GM19099 (cell line): ENCODE results near the gene SLC36A4.

Source experiments
- POLR2A ChIP-seq: IDR thresholded peaks from 3 replicates; pipeline ENCODE4 v1.6.1; 2011; ENCODE audit warnings: low read depth; ENCODE audit not compliant: insufficient read length; ENCODE audit errors: extremely low read depth

The SLC36A4 gene

DNA sequence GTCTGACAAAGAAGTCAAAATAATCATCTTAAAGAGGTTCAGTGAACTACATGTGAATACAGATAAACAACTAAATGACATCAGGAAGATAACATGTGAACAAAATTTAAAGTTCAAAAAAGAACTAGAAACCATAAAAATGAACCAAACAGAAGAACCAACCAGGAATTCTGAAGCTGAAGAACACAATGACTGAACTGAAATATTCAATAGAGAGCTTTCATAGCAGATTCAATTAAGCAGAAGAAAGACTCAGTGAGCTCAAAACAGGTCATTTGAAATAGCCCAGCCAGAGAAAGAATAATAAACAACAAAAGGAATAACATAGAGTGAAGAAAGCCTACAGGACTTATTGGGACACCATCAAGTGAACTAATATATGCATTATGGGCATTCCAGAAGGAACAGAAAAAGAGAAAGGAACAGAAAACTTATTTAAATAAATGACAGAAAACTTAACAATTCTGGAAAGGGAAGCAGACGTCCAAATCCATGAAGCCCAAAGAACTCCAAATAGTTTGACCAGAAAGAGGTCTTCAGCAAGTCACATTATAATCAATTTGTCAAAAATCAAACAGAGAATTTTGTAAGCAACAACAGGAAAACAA is 11.0 kb upstream of the SLC36A4 start:
- TF ChIP-seq POLR2A, result no peak

DNA sequence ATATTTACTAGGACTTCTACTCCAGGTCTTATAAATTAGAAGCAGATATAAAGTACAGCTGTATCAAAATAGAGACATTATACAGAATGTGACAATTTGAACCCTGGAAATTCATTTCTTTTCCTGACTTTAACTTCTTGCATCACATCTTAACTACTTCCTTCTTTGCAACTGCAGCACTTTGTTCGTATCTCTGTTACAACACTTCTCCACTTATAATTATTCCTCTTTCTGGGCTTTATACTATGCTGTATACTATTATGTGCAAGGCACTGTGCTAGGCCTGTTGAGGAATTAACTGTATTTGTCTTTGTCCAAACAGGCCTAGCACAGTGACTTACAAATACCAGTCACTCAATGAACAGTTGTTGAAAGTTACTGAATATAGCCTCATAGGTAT is 1.8 kb upstream of the SLC36A4 start:
- no peak for TF ChIP-seq POLR2A

DNA sequence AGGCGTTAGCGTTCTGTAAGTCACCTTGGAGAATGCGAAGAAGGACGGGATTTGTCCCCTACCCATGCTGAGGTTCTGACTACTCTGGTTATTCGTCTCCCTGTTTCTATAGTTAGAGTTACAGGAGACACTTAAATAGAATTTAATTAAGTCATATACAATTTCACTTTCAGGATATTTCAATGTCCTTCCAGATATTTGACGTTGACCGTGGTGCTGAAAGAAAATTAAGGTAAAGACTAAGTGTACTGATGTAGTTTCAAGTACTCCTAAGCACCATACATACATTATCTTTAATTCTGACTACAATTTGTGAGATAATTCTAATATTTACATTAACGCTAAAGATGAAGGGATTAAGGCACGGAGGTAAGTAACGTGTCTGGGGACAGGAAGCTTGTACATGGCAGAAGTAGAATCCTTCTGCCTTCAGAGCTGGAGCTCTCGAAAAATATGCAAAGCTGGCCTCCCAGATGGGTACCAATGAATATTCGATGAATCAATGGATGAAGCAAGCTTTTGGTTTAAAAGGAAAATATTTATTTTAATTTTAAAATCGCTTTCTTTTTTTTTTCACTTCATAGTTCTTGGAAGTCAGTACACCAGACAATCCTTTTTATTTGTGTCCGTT is 539 bp upstream of the SLC36A4 start:
- no peak for TF ChIP-seq POLR2A

DNA sequence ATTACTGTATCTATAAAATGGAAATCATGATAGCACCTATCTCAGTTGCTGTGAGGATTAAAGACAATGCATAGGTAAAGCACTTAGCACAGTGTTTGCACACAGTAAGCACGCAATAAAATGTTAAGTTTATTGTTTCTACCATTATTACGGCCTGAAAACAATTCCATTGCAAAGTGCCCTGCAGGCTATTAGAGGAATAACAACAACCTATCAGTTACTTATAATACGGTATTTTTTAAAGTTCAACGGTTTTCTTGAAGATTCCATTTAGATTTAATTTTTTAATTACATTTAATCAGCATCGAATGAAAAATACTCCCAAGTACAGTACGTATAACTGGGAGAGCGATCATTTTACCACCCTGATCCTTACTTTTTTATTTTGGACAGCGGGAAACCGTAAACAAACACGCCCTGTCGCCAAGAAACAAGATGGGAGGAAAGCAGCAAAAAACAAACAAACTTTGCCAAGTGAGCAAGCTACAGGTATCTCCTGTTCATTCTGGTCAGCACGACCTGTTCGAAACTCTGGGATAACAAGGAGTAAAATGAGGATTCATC is 893 bp downstream of the SLC36A4 start:
- TF ChIP-seq POLR2A, result no peak

DNA sequence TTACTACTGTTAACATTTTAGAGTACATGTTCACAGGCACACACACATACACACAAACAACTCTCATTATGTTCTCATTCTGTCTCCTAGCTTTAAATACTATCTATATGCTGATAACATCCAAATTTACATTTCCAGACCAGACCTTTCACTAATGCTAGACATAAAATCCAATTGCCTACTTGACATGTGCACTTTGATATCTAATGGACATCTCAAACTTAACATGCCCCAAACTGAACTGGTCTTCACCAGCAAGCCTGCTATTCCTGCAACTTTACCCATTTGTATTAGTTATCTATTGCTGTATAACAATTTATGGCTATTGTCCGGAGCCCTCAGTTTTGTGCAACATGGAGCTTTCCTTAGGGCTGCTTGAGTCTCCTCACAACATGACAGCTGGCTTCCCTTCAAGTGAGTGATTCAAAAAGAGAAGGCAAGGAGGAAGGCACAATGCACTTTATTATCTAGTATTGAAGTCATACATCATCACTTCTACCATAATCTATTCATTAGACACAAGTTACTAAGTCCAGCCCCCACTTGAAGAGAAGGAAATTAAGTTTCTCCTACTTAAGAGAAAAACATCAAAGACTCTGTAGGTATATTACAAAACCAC is 3.0 kb downstream of the SLC36A4 start:
- TF ChIP-seq POLR2A, result no peak

DNA sequence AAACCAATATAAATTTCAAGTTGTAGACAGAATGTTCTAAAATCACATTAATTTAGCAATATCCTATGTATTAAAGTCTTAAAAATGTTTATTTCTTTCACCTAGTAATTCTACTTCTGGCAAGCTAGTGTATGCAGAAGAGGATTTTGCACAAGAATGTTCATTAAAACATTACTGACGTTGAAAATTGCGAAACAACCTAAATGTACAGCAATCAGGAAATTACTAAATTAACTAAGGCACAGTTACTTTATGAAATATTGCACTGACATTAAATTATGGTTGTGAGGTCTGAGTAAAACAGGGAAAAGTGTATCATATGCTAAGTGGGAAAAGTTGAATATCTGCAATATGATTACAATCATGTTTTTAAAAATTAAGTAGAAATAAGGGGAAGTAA is 4.1 kb downstream of the SLC36A4 start:
- no peak for TF ChIP-seq POLR2A

DNA sequence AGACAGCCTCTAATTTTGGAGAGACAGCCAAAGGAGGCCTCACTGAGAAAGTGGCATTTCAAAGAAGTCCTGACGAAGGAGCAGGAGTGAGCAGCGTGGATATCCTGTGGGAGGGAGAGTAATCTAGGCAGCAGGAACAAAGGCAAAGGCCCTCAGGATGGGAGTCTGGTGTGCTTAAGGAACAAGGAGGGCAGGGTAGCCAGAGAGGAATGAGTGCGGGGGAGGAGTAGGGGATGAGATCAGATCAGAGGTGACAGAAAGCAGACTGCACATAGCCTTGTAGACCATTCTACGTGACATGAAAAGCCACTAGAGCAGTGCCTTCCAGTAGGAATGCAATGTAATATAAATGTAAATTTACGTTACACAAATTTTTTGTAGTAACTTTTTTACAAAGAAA is 5.6 kb downstream of the SLC36A4 start:
- TF ChIP-seq POLR2A, result no peak

DNA sequence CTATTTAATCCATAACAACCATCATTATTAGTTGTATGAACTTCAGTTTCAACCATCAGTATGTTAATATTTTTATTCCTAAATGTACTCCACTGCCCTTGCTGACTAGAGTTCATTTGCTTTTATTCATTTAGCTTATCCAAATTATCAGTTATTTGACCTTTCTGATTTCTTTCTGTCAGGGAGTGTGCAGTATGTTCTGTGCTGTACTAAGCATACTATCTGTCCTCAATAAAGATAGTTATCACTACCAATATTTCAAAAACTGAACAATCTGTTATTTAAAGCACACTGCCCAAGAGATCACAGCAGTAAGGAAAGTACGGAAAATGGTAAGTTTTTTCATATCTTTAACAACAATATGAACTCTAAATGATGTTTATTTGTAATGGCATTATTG is 8.3 kb downstream of the SLC36A4 start:
- TF ChIP-seq POLR2A, result no peak

DNA sequence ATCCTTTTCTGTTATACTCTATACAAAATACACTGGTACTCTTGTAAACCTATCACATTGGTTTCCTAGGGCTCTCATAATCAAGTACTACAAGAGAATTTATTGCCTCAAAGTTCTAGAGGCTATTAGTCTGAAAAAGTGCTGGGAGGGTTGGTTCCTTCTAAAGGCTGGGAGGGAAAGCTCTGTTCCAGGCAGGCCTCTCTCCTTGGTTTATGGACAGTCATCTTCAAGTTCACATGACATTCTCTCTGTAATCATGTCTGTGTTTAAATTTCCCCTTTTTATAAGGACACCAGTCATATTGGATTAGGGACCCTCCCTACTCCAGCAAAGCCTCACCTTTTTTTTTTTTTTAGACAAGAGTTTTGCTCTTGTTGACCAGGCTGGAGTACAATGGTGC is 9.1 kb downstream of the SLC36A4 start:
- TF ChIP-seq POLR2A, result no peak

DNA sequence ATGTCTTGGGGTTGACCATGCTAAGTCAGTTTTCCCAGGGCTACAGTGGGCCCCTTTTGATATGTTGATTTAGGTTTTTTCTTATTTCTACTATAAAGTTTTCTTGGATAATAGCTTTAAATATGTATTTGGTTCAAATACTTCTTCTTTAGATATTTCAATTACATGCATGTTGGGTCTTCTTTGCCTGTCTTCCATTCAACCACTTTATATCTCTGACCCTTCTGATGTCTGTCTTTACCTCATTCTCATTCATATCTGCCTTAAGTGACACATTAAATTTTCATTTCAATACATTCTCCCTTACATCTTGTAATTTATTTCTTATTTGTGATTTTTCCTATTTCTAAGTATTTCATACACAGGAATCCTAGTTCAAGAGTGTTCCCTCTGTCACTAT is 10.5 kb downstream of the SLC36A4 start:
- TF ChIP-seq POLR2A, result no peak

DNA sequence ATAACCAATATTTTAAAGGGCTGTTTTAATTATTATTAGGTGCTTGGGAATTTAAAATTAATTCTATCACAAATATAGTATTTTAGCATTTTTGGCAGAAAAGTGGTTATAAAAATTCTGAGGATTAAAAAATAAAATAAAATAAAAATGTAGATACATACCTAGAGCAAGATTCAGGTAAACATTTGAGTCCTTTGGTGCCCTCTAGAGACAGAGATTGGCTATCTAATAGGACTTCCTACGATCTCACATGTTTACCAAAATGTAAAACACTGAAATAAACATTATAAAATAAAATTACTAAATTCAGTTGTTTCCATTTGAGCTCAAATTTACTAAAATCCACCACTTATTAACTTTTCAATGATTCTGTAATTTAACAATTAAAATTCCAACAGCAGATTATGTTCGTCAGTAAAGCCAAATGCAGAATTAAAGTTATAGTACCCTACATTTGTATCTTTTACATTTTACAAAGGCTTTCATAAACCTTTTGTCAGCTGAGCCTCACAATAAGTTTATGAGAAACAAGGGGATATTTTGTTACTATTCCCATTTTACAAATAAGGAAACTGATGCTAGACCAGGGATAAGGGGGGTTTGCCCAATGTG is 27.7 kb downstream of the SLC36A4 start:
- no peak for TF ChIP-seq POLR2A

DNA sequence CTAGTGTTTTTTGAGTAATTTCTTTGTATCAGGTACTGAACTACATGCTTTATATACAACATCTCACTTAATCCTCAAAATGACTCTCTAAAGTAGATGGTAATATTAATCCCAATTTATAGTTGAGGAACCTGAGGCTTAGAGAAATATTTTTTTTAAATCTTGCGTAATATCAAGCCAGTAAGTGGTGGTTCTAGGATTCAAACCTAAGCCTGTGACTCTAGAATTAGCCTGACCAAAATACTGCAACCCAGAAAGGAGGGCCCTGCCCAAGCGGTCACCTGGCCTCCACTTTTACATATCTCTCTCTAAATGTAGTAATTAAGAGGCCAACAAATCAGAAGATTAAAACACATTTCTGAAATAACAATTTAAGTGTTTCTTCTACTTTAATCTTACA is 28.6 kb downstream of the SLC36A4 start:
- TF ChIP-seq POLR2A, result no peak

DNA sequence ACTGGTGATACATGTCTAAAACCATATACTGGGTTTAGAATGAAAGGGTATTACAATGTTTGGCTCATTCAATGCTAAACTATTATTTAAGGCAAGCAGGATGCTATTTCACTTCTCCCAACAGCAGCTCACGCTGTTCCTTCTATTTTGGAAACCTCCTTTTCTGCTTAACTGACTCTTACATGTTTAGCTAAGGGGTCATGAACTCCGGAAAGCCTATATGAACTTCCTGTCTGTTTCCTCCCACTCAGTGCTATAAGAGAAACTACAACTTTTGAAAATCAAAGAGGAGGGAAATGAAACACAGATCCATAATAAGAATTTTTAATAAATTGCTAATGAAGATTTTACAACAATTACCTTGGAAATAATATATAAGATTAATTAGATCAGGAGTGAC is 30.9 kb downstream of the SLC36A4 start:
- TF ChIP-seq POLR2A, result no peak

DNA sequence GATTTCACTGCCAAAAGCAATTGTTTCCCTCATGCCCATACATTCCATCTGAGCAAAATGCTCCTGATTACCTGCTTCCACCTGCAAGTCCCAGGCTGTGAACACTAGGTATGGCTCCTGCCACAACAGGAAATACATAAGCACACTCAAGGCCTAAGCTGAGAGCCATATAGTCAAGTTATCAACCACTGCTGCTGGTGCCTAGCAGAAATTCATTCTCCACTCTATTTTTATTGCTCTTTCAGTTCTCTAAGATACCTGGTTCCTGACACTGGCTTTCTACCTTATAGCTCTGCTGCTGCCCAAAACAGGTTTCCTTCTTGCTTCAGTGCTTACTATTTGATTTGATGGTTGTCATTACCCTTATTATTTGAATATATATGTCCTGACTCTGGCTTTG is 31.6 kb downstream of the SLC36A4 start:
- TF ChIP-seq POLR2A, result no peak

DNA sequence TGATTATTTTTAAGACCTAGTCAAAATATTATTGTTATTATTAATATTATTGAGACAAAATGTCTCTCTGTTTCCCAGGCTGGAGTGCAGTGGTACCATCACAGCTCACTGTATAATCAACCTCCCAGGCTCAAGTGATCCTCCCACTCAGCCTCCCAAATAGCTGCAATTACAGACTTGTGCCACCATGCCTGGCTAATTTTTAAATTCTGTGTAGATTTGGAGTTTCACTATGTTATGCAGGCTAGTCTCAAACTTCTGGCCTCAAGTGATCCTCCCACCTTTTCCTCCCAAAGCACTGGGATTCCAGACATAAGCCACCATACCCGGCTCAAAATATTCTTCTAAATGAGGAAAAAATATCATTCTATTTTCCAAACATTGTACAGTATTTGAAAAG is 37.0 kb downstream of the SLC36A4 start:
- no peak for TF ChIP-seq POLR2A

DNA sequence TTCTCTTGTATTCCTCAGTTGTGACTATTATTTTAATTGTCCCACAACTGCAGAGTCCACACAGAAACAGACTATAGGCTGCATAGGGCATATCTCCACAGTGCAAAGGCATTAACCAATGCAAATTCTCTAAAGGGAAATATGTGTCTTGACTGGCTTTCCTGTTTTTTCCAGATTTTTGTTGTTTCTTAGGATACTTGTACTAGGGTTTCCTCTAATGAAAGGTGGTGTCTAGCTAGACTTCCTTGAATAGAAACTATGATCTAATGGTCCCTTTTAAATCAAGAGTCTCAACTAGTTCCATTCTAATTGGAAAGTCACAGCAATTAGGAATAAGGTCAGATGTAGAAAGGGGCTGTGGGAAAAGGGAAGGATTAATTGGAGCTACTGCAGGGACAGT is 37.6 kb downstream of the SLC36A4 start:
- TF ChIP-seq POLR2A, result no peak
